ENCODE measurements around the gene MCMBP.

Gene MCMBP

DNA sequence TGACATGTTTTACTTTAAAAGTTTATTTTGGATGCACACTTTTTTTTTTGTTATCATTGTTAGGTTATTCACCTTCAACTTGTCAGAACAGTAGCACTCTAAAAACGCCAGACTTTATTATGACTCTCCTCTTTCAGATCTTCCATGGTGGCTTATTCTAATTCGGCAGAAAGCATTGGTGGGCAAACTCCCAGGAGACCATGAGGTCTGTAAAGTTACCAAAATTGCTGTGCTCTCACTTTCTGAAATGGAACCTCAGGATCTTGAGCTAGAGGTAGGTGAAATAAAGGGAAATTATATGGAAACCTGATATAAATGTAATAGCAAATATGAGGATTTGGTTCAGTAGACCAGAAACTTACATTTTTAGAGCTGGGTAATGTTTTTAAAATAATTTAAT lies 91.1 kb downstream of the MCMBP start:
- DNase-seq = no peak

DNA sequence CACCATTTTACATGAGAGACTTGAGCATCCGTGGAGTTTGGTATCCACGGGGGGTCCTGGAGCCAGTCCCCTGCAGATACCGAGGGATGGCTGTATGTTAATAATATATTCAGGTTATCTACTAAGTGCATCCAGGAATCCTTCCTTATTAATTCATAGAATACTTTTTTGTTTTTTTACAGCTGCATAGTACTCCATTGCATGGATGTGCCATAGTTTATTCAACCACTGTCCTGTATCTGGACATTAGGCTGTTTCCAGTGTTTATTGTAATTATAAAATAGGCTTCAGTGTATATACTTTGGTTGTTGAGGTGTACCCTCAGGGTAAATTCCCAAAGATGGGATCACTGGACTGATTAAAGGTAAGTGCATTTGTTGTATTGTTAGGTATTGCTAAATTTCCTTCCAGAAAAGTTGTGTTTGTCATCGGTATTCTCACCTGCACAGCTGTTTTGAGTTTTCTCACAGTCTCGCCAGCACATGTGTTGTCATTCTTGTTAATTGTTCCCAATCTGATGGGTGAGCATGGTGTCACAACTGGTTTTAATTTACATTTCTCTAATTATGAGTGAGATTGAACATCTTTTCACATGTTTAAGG lies 91.7 kb downstream of the MCMBP start:
- DNase-seq = no peak

Data from T1000 (cell line).